ENCODE results near the gene BAIAP3.

- TF ChIP-seq CTCF (IDR thresholded peaks at IDR 0.05) = no peak
- TF ChIP-seq POLR2A (IDR thresholded peaks at IDR 0.05) = no peak
These were observed 27.1 kb upstream of the BAIAP3 start for GRCh38 chr16:1306334-1306733.
